Mesendoderm (in vitro differentiated cells): ENCODE data around the gene DGKI.

Source experiments
- DNase-seq: peaks from one replicate; pipeline ENCODE4 v3.0.0; 2013
- H2AK5ac ChIP-seq: 2 replicates; pipeline ENCODE4 v1.6.1; 2013; ENCODE audit warnings: low read length, inconsistent platforms
- H2BK120ac ChIP-seq: 2 replicates; pipeline ENCODE4 v1.6.1; 2013; ENCODE audit warnings: low read depth, mild to moderate bottlenecking, low read length, moderate library complexity, mixed read lengths
- H2BK15ac ChIP-seq: replicated peaks from 2 replicates; pipeline ENCODE4 v1.6.1; 2013; ENCODE audit warnings: low read depth, mild to moderate bottlenecking, moderate library complexity
- H2BK5ac ChIP-seq: 2 replicates; pipeline ENCODE4 v1.6.1; 2013; ENCODE audit warnings: low read length, inconsistent platforms
- H3K18ac ChIP-seq: 2 replicates; pipeline ENCODE4 v1.6.1; 2013; ENCODE audit warnings: mild to moderate bottlenecking, low read length, mixed read lengths
- H3K23ac ChIP-seq: one replicate; pipeline ENCODE4 v1.6.1; 2013; ENCODE audit warnings: low read length
- H3K27ac ChIP-seq: 2 replicates; pipeline ENCODE4 v1.5.1; 2013; ENCODE audit warnings: low read depth, mild to moderate bottlenecking, inconsistent platforms, low read length, moderate library complexity
- H3K27me3 ChIP-seq: 2 replicates; pipeline ENCODE4 v1.6.1; 2013; ENCODE audit warnings: low read length, control low read depth, mild to moderate bottlenecking, inconsistent platforms; ENCODE audit not compliant: insufficient read depth, poor library complexity
- H3K36me3 ChIP-seq: 2 replicates; pipeline ENCODE4 v1.6.1; 2013; ENCODE audit warnings: low read length, inconsistent platforms; ENCODE audit not compliant: control insufficient read depth, insufficient read depth
- H3K4ac ChIP-seq: one replicate; pipeline ENCODE4 v1.6.1; 2013; ENCODE audit warnings: low read depth, mild to moderate bottlenecking, low read length, moderate library complexity
- H3K4me1 ChIP-seq: 2 replicates; pipeline ENCODE4 v1.6.1; 2013; ENCODE audit warnings: low read depth, low read length, inconsistent platforms; ENCODE audit not compliant: control insufficient read depth
- H3K4me2 ChIP-seq: 2 replicates; pipeline ENCODE4 v1.6.1; 2013; ENCODE audit warnings: low read length
- H3K4me3 ChIP-seq: 2 replicates; pipeline ENCODE4 v1.5.1; 2013; ENCODE audit warnings: mild to moderate bottlenecking, low read length
- H3K56ac ChIP-seq: one replicate; pipeline ENCODE4 v1.6.1; 2013; ENCODE audit warnings: low read length
- H3K79me1 ChIP-seq: 2 replicates; pipeline ENCODE4 v1.6.1; 2013; ENCODE audit warnings: low read length, inconsistent platforms
- H3K79me2 ChIP-seq: 2 replicates; pipeline ENCODE4 v1.6.1; 2013; ENCODE audit warnings: mild to moderate bottlenecking, low read length; ENCODE audit not compliant: control insufficient read depth, insufficient read depth
- H3K9ac ChIP-seq: 2 replicates; pipeline ENCODE4 v1.6.1; 2013; ENCODE audit warnings: low read length, inconsistent platforms
- H4K5ac ChIP-seq: one replicate; pipeline ENCODE4 v1.6.1; 2013; ENCODE audit warnings: low read length
- H4K8ac ChIP-seq: one replicate; pipeline ENCODE4 v1.6.1; 2013; ENCODE audit warnings: low read depth, mild to moderate bottlenecking, control low read depth, low read length, moderate library complexity
- WGBS: extraction: QIAGEN DNeasy Blood & Tissue Kit; methylation state at CpG from one replicate; pipeline ENCODE4 v1.1.7; 2013; ENCODE audit warnings: low lambda C conversion rate, missing lambda C conversion rate; ENCODE audit not compliant: insufficient coverage; ENCODE audit errors: extremely low coverage; 5-methylcytosine and 5-hydroxymethylcytosine counted together

Gene DGKI

DNA sequence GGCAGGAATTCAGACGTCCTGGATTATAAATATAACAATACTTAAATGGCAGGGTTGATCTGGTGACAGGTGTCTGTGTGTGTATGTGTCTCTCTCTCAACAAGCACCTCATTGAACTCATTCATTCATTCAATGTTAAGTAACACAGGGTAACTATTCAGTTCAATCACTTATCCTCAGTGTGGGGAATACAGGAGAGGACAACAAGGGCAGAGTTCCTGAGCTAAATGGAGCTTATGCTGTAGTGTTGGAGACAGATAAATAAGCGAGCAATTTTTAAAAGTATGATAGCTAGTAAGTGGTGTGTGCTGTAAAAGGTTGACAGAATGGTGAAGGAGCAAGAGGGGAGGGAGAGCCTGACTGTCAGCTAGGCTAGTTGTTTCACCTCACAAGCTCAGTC, 178.4 kb downstream of the DGKI start:
- no peak overlapping the region for H3K4me2 ChIP-seq
- no CpG with 5 or more reads among the region's 2 CpGs for WGBS
- H3K56ac ChIP-seq, result no peak overlapping the region
- H2BK120ac ChIP-seq, result no peak overlapping the region
- no peaks in the 10 kb centered on the region for H3K36me3 ChIP-seq
- H3K18ac ChIP-seq, result no peak overlapping the region
- no peak overlapping the region for H4K8ac ChIP-seq
- H2AK5ac ChIP-seq, result no peak overlapping the region
- H3K27ac ChIP-seq, result no peak overlapping the region
- no peaks in the 10 kb centered on the region for H3K79me2 ChIP-seq
- no peak overlapping the region for H2BK5ac ChIP-seq
- H2BK15ac ChIP-seq, result no peak overlapping the region
- H4K5ac ChIP-seq, result no peak overlapping the region
- H3K4me1 ChIP-seq, result no peaks in the 10 kb centered on the region
- no peaks in the 10 kb centered on the region for H3K79me1 ChIP-seq
- H3K4me3 ChIP-seq, result no peak overlapping the region
- no peaks in the 10 kb centered on the region for H3K27me3 ChIP-seq
- H3K23ac ChIP-seq, result no peak overlapping the region
- no peak for DNase-seq
- H3K4ac ChIP-seq, result no peak overlapping the region
- H3K9ac ChIP-seq, result no peak overlapping the region

- Histone ChIP-seq H3K4ac (no peak overlapping the region), H3K79me1 (no peaks in the 10 kb centered on the region), H3K4me1 (no peaks in the 10 kb centered on the region), H3K56ac (no peak overlapping the region), H3K4me3 (no peak overlapping the region), H3K23ac (no peak overlapping the region), H3K4me2 (no peak overlapping the region), H3K79me2 (no peaks in the 10 kb centered on the region), H2BK5ac (no peak overlapping the region), H2BK120ac (no peak overlapping the region), H3K27me3 (no peaks in the 10 kb centered on the region), H4K5ac (no peak overlapping the region), H3K36me3 (no peaks in the 10 kb centered on the region), H3K27ac (no peak overlapping the region), H4K8ac (no peak overlapping the region), H2BK15ac (no peak overlapping the region), H2AK5ac (no peak overlapping the region), H3K18ac (no peak overlapping the region), H3K9ac (no peak overlapping the region)
- no CpG with 5 or more reads among the region's 5 CpGs for WGBS
- no peak for DNase-seq
Measured at GRCh38 chr7:137667633-137668387, 179.0 kb downstream of the DGKI start.

GRCh38 chr7:137664846-137665245, 181.9 kb downstream of the DGKI start:
- Histone ChIP-seq H3K23ac (no peak overlapping the region), H3K4me2 (no peak overlapping the region), H3K27me3 (no peaks in the 10 kb centered on the region), H3K4me1 (no peaks in the 10 kb centered on the region), H3K79me1 (no peaks in the 10 kb centered on the region), H4K8ac (no peak overlapping the region), H2BK120ac (no peak overlapping the region), H3K4ac (no peak overlapping the region), H3K4me3 (no peak overlapping the region), H2BK15ac (no peak overlapping the region), H3K36me3 (no peaks in the 10 kb centered on the region), H3K18ac (no peak overlapping the region), H2BK5ac (no peak overlapping the region), H4K5ac (no peak overlapping the region), H3K9ac (no peak overlapping the region), H2AK5ac (no peak overlapping the region), H3K27ac (no peak overlapping the region), H3K79me2 (no peaks in the 10 kb centered on the region), H3K56ac (no peak overlapping the region)
- no CpG with 5 or more reads among the region's 4 CpGs for WGBS
- DNase-seq, result peak; percentile 56

GRCh38 chr7:137661634-137662033, 185.1 kb downstream of the DGKI start:
- WGBS, result no CpG with 5 or more reads among the region's 4 CpGs
- peak; percentile 96 for DNase-seq
- H2BK15ac ChIP-seq, result no peak overlapping the region

GRCh38 chr7:137658190-137658900, 188.4 kb downstream of the DGKI start:
- no peak overlapping the region for H3K4ac ChIP-seq
- H3K4me3 ChIP-seq, result no peak overlapping the region
- H3K4me2 ChIP-seq, result no peak overlapping the region
- H3K27me3 ChIP-seq, result no peaks in the 10 kb centered on the region
- no peak overlapping the region for H3K56ac ChIP-seq
- H3K79me2 ChIP-seq, result no peaks in the 10 kb centered on the region
- H3K4me1 ChIP-seq, result peaks cover 7% of the 10 kb centered on the region
- H4K8ac ChIP-seq, result no peak overlapping the region
- H2BK120ac ChIP-seq, result no peak overlapping the region
- no peak overlapping the region for H3K18ac ChIP-seq
- H3K36me3 ChIP-seq, result no peaks in the 10 kb centered on the region
- H3K23ac ChIP-seq, result no peak overlapping the region
- no peak overlapping the region for H3K9ac ChIP-seq
- H2BK15ac ChIP-seq, result no peak overlapping the region
- H4K5ac ChIP-seq, result no peak overlapping the region
- no peak overlapping the region for H3K27ac ChIP-seq
- no CpG with 5 or more reads among the region's 9 CpGs for WGBS
- DNase-seq, result peak; percentile 62
- H2BK5ac ChIP-seq, result no peak overlapping the region
- H3K79me1 ChIP-seq, result no peaks in the 10 kb centered on the region
- H2AK5ac ChIP-seq, result no peak overlapping the region

More at GRCh38 chr7:137661634-137662033, 185.1 kb downstream of the DGKI start:
- no peaks in the 10 kb centered on the region for H3K36me3 ChIP-seq
- H3K18ac ChIP-seq, result no peak overlapping the region
- H3K4ac ChIP-seq, result no peak overlapping the region
- H2AK5ac ChIP-seq, result no peak overlapping the region
- H2BK5ac ChIP-seq, result no peak overlapping the region
- H2BK120ac ChIP-seq, result no peak overlapping the region
- no peak overlapping the region for H3K4me2 ChIP-seq
- no peaks in the 10 kb centered on the region for H3K79me2 ChIP-seq
- no peaks in the 10 kb centered on the region for H3K79me1 ChIP-seq
- no peaks in the 10 kb centered on the region for H3K27me3 ChIP-seq
- no peak overlapping the region for H3K23ac ChIP-seq
- peaks cover 7% of the 10 kb centered on the region for H3K4me1 ChIP-seq
- no peak overlapping the region for H4K5ac ChIP-seq
- no peak overlapping the region for H4K8ac ChIP-seq
- no peak overlapping the region for H3K9ac ChIP-seq
- H3K27ac ChIP-seq, result no peak overlapping the region
- no peak overlapping the region for H3K56ac ChIP-seq
- no peak overlapping the region for H3K4me3 ChIP-seq
